Osteocyte (in vitro differentiated cells): Measurements from ENCODE around the gene DDB1. TPM values are rescaled to one million over a fixed set of nuclear protein-coding genes. Genes with fewer than 3 reads are reported as not detected.

Source experiments
- DNase-seq: peaks from one replicate; pipeline ENCODE4 v3.0.0; 2021; ENCODE audit warnings: mixed read lengths; ENCODE audit not compliant: unreplicated experiment; ENCODE audit errors: extremely low spot score
- H3K27ac Mint-ChIP-seq: one replicate; pipeline ENCODE4 v1.8.0; 2021; ENCODE audit warnings: mild to moderate bottlenecking, mixed read lengths; ENCODE audit not compliant: unreplicated experiment
- H3K27me3 Mint-ChIP-seq: one replicate; pipeline ENCODE4 v1.8.0; 2021; ENCODE audit warnings: mixed read lengths; ENCODE audit not compliant: unreplicated experiment
- H3K36me3 Mint-ChIP-seq: one replicate; pipeline ENCODE4 v1.8.0; 2021; ENCODE audit warnings: mixed read lengths; ENCODE audit not compliant: unreplicated experiment
- H3K4me1 Mint-ChIP-seq: one replicate; pipeline ENCODE4 v1.8.0; 2021; ENCODE audit warnings: mixed read lengths; ENCODE audit not compliant: unreplicated experiment
- H3K4me3 Mint-ChIP-seq: one replicate; pipeline ENCODE4 v1.8.0; 2021; ENCODE audit warnings: mild to moderate bottlenecking, moderate library complexity, mixed read lengths; ENCODE audit not compliant: unreplicated experiment
- H3K9me3 Mint-ChIP-seq: one replicate; pipeline ENCODE4 v1.8.0; 2021; ENCODE audit warnings: mixed read lengths; ENCODE audit not compliant: unreplicated experiment
- total RNA-seq: library from RNA; stranded (reverse); gene quantifications from 2 replicates; pipeline ENCODE4 v1.2.1, GENCODE V29; 2021
- TF ChIP-seq, protein P1 (sequence below): fragments of 200-600 bp; sonication (generic); IDR thresholded peaks from 2 replicates; pipeline ENCODE4 v1.5.0; 2021; ENCODE audit warnings: antibody characterized with exemption, mild to moderate bottlenecking, moderate library complexity

DDB1 gene
- total RNA-seq, 1 donor from 2014 or later, result 266 TPM

DNA sequence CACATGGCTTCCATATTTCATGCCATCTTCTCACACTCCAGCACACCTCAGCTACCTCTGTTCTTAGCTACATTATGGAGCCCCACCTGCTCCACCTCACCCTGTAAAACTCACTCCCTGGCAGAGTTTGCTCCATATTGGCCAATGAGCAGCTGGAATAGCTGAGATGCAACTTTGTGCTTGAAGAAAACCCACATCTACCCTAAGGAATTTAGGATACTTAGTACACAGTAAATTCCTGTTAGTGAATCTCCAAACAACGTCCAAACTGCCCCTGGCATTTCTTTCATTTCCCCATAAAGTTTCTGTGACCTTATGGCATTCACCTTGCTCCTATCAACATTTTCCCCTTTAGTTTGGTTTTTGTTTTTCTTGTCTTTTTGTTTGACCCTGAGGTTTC lies 35.6 kb downstream of the DDB1 start:
- DNase-seq, result no peak
- TF ChIP-seq, protein P1, sequence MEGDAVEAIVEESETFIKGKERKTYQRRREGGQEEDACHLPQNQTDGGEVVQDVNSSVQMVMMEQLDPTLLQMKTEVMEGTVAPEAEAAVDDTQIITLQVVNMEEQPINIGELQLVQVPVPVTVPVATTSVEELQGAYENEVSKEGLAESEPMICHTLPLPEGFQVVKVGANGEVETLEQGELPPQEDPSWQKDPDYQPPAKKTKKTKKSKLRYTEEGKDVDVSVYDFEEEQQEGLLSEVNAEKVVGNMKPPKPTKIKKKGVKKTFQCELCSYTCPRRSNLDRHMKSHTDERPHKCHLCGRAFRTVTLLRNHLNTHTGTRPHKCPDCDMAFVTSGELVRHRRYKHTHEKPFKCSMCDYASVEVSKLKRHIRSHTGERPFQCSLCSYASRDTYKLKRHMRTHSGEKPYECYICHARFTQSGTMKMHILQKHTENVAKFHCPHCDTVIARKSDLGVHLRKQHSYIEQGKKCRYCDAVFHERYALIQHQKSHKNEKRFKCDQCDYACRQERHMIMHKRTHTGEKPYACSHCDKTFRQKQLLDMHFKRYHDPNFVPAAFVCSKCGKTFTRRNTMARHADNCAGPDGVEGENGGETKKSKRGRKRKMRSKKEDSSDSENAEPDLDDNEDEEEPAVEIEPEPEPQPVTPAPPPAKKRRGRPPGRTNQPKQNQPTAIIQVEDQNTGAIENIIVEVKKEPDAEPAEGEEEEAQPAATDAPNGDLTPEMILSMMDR, result no peak
- no peaks in the 10 kb centered on the region for H3K9me3 Mint-ChIP-seq
- peak overlapping the region; percentile 87 for H3K27ac Mint-ChIP-seq
- H3K36me3 Mint-ChIP-seq, result peaks cover 32% of the 10 kb centered on the region
- H3K4me3 Mint-ChIP-seq, result peak overlapping the region; percentile 30
- no peaks in the 10 kb centered on the region for H3K27me3 Mint-ChIP-seq
- H3K4me1 Mint-ChIP-seq, result peaks cover 47% of the 10 kb centered on the region

DNA sequence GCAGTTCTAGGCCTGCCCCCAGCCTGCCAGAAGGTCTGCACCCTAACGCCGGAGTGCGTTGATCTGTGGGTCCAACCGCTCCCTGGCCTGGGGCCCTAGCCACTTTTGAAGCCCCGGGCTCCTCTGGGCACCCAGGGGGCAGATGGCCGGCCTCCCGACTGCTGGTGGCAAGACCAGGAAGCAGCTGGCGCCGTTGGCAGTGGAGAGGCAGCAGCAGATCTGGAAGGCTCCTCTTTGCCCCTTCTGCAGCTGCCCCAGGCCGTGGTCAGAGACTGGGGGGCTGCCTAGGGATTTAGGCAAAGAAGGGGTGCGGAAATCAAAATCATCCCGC lies 37.3 kb downstream of the DDB1 start:
- Mint-ChIP-seq H3K4me1 (peaks cover 47% of the 10 kb centered on the region), H3K4me3 (no peak overlapping the region)

DNA sequence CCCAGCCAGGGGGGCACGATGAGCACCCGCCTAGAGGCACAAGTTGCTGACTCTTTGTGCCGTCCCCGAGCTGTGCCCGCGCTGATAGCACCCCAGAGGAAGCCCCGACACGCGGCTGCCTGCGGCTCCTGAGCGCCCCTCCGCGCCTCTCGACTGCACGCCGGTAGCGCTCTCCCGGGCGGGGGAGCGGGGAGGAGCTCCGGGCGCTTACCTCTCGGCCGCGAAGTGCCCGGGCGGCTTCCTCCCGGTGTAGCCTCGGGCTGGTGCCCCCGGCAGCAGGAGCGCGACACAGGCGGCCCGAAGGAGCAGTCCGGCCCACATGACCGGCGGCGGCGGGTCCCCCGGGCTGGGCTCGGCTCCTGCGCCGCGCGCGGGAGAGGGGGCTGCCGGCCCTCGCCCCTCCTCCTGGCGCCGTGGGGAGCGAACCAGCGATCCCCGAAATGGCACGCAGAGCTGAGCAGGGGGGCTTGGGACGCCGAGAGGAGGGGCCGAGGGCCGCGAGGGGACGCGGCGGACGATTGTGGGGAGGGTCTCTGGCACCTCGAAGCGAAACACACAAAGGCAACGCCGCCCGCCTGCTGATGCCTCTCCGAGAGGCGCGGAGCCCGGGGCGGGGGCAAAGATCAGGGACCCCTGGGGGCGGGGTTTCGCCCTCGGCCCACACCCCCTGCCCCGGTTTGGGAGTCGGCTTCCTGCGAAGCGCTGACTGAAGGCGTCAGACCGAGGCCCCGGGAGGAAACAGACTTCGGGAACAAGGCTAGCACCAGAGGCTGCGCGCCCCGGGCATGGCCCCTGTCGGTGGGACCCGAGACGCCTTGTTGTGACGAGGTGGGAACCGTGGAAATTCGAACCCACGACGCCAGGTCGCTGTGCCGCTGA lies 37.9 kb downstream of the DDB1 start, which contains the start of gene VWCE:
Gene VWCE, minus strand, starts transcription at position 600 of the 879 bp plus-strand sequence. Its CDS starts 279 bp downstream, at position 321.
- peak within 1 kb of the TSS; percentile 78 for H3K4me3 Mint-ChIP-seq
- peaks cover 47% of the 10 kb centered on the region for H3K4me1 Mint-ChIP-seq
- H3K27ac Mint-ChIP-seq, result peak within 1 kb of the TSS; percentile 44
- TF ChIP-seq, protein P1, result peak; percentile 34
- H3K9me3 Mint-ChIP-seq, result no peaks in the 10 kb centered on the region
- DNase-seq, result peak; percentile 86
- peaks cover 11% of the 10 kb centered on the region for H3K36me3 Mint-ChIP-seq
- H3K27me3 Mint-ChIP-seq, result no peaks in the 10 kb centered on the region

More for the DNA sequence above, 37.3 kb downstream of the DDB1 start:
- Mint-ChIP-seq H3K9me3 (no peaks in the 10 kb centered on the region), H3K27me3 (no peaks in the 10 kb centered on the region), H3K27ac (no peak overlapping the region), H3K36me3 (peaks cover 15% of the 10 kb centered on the region)
- TF ChIP-seq, protein P1, result no peak
- DNase-seq, result no peak

DNA sequence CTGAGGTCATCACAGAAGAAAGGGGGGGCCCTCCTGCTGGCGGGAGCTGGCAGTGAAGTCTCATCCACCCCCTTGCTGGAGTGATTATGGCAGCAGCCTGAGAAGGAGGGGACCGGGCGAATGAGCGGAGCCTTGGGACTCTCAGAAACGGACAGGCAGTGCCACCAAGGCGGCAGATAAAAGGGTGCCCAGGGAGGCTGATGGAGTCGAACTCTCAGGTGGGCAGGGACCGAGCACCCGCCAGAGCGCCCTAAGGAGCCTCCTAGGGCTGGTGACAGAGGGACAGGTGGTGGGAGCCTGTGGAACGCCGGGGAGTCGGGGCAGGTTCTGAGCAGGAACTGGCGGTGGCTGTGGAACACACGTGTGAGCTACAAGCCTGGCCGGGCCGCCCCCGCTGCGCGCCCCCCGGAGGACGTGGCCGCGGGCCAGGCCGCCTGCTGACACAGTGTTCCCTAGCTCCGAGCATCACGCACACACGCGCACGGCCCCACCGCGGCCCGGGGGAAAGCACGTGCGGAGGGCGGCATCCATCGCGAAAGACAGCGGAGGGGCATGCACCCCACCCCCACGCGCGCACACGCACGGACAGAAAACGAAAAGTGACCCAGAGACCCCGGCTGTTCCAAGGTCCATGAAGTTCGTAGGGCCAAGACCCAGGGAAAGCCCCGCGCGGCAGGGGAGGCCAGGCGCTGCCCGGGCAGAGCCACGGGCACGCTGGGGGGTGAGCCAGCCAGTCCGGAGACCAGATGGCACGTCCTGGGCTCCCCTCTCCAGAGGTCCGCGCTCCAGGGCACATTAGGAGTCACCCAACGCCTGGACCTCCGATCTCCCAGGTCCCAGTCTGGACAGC lies 38.8 kb downstream of the DDB1 start:
- H3K9me3 Mint-ChIP-seq, result no peaks in the 10 kb centered on the region
- DNase-seq, result peak; percentile 91
- peaks cover 44% of the 10 kb centered on the region for H3K4me1 Mint-ChIP-seq
- TF ChIP-seq, protein P1, result no peak
- peak overlapping the region; percentile 77 for H3K27ac Mint-ChIP-seq
- peak overlapping the region; percentile 78 for H3K4me3 Mint-ChIP-seq
- H3K27me3 Mint-ChIP-seq, result no peaks in the 10 kb centered on the region
- peaks cover 6% of the 10 kb centered on the region for H3K36me3 Mint-ChIP-seq

DNA sequence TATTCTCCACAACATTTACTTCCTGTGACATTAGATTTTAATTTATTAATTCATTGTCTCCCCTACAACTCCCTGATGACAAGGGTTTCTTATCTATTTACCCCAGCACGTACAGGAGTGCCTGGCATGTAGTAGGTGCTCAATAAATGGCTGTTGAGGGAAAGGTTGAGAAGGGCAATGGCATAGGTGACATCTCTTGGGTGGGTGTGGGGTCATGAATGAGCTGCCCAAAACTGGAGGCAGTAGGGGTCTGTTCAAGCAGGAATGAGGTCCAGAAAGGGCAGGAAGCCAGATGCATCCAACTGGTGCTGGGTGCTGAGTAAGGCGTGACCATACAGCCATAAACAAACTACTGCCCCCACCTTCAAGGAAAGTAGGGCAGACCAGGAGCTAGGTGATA lies 40.5 kb downstream of the DDB1 start:
- Mint-ChIP-seq H3K4me1 (peaks cover 27% of the 10 kb centered on the region), H3K27me3 (no peaks in the 10 kb centered on the region), H3K4me3 (no peak overlapping the region), H3K27ac (no peak overlapping the region), H3K9me3 (no peaks in the 10 kb centered on the region), H3K36me3 (peaks cover 3% of the 10 kb centered on the region)
- DNase-seq, result no peak
- TF ChIP-seq, protein P1, result no peak
